ENCODE measurements around the gene RPL37A.
"Not testable (repeated sequence)": the region's sequence is repeated elsewhere in the genome, so short reads cannot be mapped to it uniquely, and the experiment has no call there.

The RPL37A gene

DNA sequence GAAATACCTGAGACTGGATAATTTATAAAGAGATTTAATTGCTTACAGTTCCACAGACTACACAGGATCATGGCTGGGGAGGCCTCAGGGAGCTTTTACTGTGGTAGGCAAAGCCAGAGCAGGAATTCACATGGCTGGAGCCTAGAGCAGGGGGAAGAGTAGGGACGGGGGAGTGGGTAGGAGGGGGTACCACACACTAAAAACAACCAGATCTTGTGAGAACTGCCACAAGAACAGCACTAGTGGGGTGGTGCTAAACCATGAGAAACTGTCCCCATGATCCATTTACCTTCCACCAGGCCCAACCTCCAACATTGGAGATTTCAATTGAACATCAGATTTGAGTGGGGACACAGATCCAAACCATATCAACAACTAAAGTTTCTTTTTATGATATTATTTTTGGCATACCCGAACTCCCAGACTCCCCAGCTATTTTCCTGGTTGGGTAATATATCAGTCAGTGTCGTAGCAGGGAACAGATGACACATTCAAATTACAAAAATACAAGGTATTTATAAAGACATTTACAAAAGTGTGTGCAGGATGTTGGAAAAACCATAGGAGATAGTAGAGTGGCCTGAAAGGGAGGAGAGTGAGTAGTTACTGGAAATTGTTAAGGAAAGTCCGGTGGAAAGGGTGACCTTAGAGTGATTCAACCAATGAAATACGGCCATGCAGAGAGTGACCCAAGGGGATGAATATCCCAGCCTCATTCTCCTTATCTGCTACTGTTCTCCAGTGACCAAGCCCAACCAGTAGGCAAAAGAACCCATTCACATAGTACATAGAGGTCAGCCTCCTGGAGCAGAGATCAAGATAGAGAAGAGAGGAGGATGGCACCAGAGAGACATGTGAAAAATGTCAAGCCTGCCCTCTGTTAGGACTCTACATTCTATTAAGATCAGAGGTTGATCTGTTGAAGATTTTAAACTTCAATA, 8.8 kb downstream of the RPL37A start:
- Mint-ChIP-seq H3K27me3 (ENCODE audit: low read depth, poor library complexity) (no peaks in the 10 kb centered on the region), H3K27ac (peak overlapping the region; percentile 91), H3K4me3 (no peak overlapping the region), H3K4me1 (peaks cover 11% of the 10 kb centered on the region), H3K9me3 (no peaks in the 10 kb centered on the region), H3K36me3 (ENCODE audit: low read depth) (peaks cover 63% of the 10 kb centered on the region)
- TF ChIP-seq, protein P1, sequence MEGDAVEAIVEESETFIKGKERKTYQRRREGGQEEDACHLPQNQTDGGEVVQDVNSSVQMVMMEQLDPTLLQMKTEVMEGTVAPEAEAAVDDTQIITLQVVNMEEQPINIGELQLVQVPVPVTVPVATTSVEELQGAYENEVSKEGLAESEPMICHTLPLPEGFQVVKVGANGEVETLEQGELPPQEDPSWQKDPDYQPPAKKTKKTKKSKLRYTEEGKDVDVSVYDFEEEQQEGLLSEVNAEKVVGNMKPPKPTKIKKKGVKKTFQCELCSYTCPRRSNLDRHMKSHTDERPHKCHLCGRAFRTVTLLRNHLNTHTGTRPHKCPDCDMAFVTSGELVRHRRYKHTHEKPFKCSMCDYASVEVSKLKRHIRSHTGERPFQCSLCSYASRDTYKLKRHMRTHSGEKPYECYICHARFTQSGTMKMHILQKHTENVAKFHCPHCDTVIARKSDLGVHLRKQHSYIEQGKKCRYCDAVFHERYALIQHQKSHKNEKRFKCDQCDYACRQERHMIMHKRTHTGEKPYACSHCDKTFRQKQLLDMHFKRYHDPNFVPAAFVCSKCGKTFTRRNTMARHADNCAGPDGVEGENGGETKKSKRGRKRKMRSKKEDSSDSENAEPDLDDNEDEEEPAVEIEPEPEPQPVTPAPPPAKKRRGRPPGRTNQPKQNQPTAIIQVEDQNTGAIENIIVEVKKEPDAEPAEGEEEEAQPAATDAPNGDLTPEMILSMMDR (IDR thresholded peaks at IDR 0.05), result no peak
- no peak for DNase-seq

DNA sequence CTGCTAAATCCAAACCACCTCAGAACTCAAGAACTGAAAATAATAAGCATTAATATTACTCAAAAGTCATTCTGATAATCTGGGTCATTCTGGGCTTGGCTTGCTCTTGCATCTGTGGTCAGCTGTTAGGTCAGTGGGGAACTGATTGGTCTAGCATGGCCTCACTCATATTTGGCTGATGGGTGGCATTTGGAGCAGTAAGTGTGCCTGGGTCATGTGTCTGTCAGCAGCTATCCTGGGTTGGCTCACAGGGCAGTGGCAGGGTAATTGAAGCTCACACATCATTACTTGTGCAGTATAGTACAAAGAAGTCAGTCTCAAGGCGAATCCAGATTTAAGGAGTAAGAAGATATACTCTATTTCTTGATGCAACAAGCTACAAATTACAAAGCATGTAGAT, 9.6 kb downstream of the RPL37A start:
- peaks cover 55% of the 10 kb centered on the region for H3K36me3 Mint-ChIP-seq (ENCODE audit: low read depth)
- H3K27me3 Mint-ChIP-seq (ENCODE audit: low read depth, poor library complexity), result no peaks in the 10 kb centered on the region
- no peaks in the 10 kb centered on the region for H3K9me3 Mint-ChIP-seq
- H3K27ac Mint-ChIP-seq, result peak overlapping the region; percentile 8
- TF ChIP-seq, protein P1 (IDR thresholded peaks at IDR 0.05), result no peak
- no peak for DNase-seq
- H3K4me1 Mint-ChIP-seq, result peaks cover 6% of the 10 kb centered on the region
- H3K4me3 Mint-ChIP-seq, result no peak overlapping the region

DNA sequence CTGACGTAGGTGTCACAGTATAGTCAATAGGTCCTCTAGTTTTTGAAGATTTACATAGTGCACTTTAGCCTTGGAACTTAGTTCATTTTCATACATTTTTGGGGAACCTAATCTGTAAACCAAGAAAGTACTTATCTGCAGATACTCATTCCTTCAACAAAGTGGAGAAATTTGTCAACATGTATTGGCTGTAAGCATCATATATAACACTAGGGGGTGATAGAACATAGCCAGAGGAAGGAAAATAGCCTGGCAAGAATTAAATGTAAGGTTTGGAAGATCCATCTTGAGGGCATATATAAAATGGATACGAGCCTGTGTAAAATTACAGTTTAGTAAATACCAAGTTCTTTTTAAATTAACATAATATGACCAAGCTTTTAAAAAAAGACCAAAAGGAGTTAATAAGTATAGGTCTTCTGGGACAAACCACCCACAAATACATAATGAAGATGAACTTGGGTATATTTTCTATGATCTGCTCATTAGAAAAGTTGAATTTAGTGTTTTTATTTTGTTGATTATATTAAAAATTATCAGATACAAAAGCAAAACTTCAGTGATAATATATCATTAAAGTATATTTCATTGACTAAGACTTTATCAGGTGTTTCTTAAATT, 18.2 kb downstream of the RPL37A start:
- Mint-ChIP-seq H3K27ac (peak overlapping the region; percentile 12), H3K4me3 (no peak overlapping the region), H3K9me3 (no peaks in the 10 kb centered on the region), H3K4me1 (peaks cover 37% of the 10 kb centered on the region), H3K27me3 (ENCODE audit: low read depth, poor library complexity) (no peaks in the 10 kb centered on the region), H3K36me3 (ENCODE audit: low read depth) (peaks cover 12% of the 10 kb centered on the region)
- no peak for DNase-seq
- TF ChIP-seq, protein P1 (IDR thresholded peaks at IDR 0.05), result peak; percentile 84

DNA sequence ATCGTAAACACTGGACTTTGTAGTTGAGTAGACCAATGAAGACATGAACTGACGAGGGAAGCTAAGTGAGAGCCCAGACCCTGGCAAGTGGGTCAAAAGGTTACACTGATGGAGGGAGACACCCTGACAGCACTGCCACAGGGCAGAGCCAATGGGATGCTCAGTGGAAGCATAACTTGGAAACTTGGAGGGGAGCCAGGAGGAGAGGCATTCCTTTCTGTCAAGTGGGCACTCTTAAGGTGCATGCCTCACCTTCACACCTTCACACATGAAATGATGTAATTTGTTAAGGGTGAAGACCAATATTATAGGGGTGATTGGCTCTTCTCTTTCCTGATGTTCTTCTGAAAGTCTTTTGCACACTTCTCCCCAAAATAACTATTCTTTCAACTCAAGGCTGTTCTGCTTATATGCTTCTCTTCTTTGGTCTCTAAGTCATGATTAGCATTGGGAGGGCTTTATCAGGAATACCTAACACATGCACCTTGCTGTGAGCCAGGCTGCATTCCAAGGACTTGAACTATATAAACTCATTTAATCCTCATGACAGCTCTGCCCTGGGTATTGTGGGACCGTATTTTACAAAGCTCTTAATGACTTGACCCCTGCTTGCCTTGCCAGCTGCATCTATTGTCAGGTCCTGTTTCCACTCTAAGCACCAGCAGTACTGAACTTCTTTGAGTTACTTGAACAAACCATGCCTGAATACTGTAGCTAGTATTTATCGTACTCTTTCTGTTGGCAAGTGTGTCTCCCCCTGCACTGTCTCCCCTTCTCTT, 19.0 kb downstream of the RPL37A start:
- Mint-ChIP-seq H3K27me3 (ENCODE audit: low read depth, poor library complexity) (no peaks in the 10 kb centered on the region), H3K36me3 (ENCODE audit: low read depth) (peaks cover 20% of the 10 kb centered on the region), H3K4me3 (no peak overlapping the region), H3K27ac (no peak overlapping the region), H3K4me1 (peaks cover 37% of the 10 kb centered on the region), H3K9me3 (no peaks in the 10 kb centered on the region)
- no peak for DNase-seq
- TF ChIP-seq, protein P1 (IDR thresholded peaks at IDR 0.05), result no peak

DNA sequence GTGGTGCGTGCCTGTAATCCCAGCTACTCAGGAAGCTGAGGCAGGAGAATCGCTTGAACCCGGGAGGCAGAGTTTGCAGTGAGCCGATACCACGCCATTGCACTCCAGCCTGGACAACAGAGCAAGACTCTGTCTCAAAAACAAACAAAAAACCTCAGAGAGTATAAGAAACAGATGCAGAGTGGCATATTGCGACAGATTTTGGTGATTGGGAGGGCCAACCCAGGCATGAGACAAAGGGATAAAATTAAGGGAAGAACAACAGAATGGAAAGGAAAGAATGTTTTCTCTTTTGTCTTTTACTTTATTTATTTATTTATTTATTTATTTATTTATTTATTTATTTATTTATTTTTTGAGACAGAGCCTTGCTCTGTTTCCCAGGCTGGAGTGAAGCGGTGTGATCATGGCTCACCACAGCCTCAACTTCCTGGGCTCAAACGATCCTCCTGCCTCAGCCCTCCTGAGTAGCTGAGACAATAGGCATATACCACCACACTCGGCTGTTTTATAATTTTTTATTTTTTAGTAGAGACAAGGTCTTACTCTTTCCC, 20.0 kb downstream of the RPL37A start:
- not testable (repeated sequence) for DNase-seq; H3K27ac Mint-ChIP-seq; H3K9me3 Mint-ChIP-seq; H3K4me3 Mint-ChIP-seq; H3K27me3 Mint-ChIP-seq (ENCODE audit: low read depth, poor library complexity)
- Mint-ChIP-seq H3K4me1 (peaks cover 37% of the 10 kb centered on the region), H3K36me3 (ENCODE audit: low read depth) (peaks cover 23% of the 10 kb centered on the region)
